Eye (tissue), 1 donor: ENCODE data around the gene ZNF385C.
"Not testable (repeated sequence)": the region's sequence is repeated elsewhere in the genome, so short reads cannot be mapped to it uniquely, and the experiment has no call there.

Source experiments
- DNase-seq: peaks from one replicate; pipeline ENCODE4 v3.0.0-alpha.2; 2015

Gene ZNF385C

DNA sequence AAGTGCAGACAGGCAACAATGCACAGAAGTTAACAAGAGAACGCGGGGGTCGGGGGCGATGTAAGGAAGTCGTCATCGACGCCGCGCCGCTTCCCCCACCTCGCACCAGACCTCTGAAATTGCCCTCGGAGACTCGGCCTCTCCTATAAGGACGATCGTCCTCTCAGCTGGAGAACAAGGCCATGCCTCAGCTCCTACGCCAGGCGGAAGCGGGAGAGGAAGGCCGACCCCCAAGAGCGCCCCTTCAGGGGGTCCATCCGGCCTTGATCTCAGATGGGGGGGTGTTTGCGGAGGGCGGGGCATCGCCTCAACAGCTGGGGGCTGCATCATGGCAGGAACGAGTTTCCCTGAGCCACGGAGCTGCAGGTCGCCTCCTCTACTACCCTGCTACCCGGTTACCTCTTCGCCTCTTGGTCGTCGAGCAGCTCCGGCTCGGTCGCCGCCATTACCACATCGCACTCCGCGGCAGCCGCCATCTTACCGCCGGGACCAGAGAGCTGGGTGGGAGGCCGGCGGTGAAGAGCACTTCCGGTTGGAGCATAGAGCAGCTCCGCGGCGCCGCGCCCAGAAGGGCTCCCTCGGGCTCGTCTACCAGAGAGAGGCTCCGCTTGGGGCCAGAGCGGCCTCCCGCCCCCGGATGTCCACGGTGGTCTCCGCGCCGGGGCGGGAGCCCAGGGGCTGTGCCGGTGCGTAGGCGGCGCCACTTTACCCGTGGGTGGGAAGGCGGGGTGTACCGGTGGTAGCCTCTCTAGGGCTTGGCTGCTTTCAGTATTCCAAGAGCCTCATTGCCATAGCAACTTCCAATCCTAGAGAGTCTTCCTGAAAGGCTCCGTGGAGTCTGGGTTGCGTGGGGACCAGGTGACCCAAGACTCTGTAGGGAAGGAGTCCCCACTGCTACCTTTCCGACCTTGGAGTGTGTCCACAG, 81.1 kb downstream of the ZNF385C start, which contains the start of gene DNAJC7:
Gene DNAJC7 (minus strand): TSS at position 499 of the 925 bp plus-strand sequence. CDS start 23 bp downstream, at position 476.
- peak; percentile 97 for DNase-seq

DNA sequence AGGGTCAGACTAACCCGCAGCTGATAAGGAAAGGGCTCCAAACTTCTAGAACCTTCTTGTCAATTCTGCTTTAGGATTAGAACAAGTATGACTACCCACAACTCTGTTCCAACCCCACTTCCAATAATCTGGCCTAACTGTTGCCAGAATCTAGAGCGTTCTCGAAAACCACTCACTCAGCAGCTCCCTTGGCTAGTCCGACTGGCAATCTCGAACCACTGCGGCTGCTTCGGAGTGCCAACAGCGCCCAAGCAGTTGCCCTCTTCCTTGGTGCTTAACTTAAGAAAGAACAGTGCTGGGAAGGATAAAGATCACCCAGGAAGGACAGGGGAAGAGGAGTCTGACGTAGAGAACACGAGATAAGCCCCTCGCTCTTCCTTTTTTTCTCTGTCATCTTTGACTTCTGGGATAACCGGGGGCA, 81.9 kb downstream of the ZNF385C start:
- no peak for DNase-seq

DNA sequence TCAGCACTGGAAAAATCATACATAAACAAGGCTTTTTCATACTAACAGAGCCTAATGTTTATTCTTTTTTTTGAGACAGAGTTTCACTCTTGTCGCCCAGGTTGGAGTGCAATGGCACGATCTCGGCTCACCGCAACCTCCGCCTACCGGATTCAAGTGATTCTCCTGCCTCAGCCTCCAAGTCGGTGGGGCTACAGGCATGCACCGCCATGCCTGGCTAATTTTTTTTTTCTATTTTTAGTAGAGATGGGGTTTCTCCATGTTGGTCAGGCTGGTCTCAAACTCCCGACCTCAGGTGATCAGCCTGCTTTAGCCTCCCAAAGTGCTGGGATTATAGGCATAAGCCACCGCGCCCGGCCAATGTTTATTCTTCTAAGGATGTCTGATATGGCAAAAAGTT, 84.5 kb downstream of the ZNF385C start:
- DNase-seq: not testable (repeated sequence)

DNA sequence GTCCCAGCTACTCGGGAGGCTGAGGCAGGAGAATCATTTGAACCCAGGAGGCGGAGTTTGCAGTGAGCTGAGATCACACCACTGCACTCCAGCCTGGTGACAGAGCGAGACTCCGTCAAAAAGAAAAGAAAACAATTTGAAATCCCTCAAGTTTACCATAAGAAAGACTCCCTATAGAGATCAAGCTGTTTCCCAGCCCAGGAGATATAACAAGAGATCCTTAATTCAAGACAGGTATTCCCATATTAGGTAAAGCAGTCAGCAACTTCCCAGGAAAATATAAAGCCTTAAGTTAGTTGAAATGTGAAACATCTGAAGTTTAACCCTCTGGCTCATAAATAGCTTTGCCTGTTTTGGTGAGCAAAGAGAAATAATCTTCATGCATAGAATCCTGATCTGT, 85.9 kb downstream of the ZNF385C start:
- not testable (repeated sequence) for DNase-seq

DNA sequence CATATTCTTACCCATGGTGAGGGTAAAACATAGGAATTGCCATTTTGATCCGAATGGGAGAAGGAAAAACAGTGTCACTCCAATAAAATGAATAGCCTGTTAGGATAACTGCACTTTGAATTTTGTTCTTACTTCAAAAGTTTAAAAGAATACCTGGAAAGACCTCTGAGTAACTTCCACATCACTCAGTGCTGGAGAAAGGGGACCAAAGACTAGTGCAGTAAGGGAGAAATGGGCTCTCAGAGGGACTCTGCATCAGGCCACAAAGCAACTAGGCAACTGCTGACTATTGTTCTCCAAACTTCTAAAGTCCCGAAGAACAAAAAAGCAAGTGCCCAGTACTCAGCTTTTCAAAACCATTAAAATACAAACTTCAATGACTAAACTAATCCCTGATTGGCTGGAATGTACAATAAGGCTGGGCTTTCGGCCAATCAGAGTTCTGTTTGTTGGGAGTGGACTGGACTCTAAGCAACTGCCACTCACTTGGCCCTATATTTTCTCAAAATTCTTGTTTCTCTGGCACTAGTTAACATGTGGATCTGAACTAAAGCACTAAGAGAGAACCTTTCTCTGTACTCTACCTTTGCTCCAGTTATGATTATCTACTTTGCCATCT, 87.3 kb downstream of the ZNF385C start:
- no peak for DNase-seq

DNA sequence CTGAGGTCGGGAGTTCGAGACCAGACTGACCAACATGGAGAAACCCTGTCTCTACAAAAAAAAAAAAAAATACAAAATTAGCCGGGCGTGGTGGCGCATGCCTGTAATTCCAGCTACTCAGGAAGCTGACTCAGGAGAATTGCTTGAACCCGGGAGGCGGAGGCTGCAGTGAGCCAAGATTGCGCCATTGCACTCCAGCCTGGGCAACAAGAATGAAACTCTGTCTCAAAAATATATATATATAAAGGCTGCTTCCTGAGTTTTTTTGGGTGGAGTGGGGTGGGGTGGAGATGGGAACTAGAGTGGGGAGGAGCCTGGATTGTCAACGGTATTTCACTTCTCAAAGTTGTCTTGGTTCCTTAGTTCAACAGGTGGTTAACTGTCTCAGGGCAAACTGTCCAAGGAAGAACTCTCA, 88.0 kb downstream of the ZNF385C start:
- DNase-seq: not testable (repeated sequence)

DNA sequence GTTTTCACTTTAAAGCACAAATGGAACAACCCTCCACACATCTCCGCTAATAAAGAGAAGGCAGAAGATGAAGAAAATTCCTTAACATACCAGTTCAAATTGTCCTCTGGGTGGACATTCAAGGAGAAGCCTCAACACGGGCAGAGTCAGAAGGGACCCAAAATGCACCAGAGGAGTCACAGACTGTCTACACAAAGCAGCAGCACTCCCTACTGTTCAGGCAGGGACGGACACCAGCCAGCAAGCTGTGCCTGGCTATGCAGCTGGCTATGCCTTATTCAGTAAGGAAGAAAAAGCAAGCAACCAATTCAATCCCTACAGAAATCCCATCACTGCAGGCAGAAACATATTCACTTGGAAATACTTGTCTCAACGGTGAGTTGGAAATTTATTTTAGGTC, 89.1 kb downstream of the ZNF385C start:
- no peak for DNase-seq

DNA sequence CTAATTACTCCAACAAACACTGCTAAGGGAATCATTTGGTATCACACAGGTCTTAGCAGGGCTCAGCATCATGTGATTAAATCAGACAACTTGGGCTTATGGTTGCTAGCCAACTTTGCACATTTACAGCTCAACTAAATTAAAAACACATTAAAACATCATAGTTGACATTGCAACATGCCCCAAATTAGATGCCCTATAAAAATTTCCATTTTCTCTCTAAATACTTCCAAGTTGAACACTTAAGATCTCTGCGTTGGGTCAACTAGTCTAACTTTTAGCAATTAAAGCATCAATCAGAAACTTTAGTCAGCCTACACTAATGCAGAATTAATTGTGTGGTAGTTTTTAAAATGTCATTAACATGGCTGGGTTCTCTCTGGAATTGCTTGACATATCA, 93.1 kb downstream of the ZNF385C start:
- DNase-seq: no peak

DNA sequence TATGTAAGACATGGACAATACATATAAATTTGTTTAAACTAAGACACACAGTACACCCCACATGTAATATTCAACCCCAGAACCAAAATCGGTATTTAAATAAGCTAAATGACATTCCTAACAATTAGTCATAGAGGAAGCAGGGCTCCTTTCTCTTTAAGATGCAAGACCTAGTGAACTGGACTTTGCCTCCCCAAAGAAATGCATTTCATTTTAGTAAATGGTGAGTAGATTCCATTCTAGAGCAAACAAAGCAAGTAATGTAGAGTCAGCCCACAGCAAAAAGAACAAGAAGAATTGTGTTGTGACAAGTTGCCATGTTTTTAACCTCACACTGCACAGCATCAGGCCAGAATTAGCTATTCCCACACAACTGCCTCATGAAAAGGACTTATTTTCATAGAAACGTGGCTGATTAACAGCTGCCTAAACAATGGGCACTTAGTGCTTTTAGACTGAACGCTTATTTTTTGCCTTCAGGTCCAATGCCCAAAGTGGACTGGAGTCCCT, 95.4 kb downstream of the ZNF385C start:
- no peak for DNase-seq

DNA sequence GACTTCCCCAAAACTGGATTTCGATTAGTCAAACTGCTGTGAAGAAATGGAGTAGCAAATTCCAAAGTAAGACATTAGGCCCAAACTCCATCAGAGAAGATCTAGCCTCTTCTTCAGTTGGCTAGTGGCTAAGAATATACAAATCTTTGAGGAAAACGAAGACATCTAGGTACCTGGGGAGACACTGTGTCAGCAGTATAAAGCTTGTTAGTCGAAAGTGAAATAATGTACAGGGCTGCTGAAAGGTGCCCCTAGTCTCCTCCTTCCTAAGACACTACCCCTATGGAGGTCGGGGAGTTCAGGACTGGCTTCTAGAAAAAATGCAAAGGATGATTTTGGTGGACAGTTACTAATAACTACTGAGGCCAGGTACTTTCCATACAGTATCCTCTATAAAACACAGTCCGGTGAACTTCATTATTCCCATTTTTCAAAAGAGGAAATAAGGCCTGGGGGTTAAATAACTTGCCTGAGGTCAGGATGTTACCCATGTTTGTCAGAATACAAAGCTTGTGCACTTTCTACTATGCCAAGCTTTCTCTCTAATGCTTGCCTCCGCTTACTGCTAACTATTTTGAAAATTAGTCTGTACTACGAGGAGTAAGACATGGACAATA, 96.0 kb downstream of the ZNF385C start:
- DNase-seq: no peak

DNA sequence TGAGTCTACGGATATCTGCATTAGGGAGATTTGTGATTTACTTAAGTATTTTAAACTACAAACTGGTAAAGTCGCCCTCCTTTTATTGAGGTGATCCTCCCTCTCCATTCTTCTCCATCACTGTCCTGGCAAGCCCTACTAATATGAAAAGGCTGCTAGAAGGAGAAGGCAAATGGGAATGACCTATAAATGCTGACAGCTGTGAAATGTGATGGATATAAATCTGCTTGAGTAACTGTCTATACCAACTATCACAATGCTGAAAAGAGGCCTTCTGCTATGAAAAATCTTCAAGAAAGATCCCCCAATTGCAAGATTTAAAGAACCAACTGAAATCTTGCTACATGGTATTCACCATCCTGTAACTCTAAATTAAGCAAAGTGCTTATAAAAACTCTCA, 96.5 kb downstream of the ZNF385C start:
- no peak for DNase-seq

DNA sequence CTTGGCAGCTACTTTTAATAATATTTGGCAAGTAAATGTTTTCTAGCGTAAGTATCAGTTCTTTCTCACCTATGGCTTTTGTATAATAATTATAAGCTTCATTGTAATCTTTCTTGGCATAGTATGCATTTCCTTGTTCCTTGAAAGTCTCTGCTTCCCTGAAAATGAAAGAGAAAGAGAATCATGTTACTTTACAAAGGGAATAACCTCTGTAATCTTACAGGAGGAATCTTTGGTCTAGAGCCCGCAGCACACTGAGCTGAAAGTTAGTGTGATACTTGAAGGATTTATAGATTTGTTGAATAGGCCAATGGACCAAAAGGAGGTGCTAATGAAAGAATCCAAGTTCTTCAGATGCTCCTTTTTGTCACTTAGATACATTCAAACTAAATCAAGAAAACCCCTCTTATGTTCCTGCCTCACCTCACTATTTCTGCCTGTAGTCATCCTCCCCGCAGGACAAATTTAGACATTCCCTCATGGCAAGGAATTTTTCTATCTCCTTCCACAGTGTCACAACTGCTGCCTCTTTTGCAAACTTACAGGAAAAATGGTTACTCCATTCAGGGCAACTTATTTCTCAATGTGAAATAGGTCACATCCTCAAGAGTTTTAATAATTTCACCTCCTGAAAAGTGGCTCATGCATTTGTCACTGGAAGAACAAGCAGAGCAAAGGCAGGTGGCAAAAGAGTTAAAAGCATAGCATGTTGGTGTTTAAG, 97.7 kb downstream of the ZNF385C start:
- no peak for DNase-seq

DNA sequence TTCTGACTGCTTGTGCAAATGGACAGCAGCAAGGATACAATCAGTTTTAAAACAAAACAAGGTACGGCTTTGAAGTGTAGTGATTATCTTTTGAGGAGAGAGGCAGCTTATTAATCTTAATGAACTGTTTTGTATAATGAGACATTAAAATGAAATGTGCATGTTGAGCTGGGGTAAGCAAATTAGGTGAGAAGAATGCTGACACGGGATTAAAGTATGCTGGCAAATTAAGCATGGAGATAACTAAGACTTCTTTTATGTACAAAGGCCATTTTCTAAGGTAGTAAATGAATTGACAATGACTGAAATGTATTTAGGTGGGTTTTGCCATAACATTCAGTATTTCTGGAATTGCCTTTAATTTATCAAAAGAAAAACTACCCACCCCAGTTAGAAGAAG, 99.8 kb downstream of the ZNF385C start:
- DNase-seq: no peak

DNA sequence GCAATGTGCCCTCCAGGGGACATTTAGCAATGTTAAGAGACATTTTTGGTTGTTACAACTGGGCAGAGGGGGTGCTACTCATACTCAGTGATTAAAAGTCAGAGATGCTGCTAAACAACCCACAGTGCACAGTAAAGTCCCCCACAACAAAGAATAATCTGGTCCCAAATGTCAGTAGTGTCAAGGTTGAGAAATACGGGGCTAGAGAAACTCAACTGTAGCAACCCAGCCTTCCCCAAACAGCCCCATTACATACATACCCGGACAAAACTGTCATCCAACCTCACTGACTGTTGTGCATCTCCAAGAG, 101.5 kb downstream of the ZNF385C start:
- DNase-seq: no peak

DNA sequence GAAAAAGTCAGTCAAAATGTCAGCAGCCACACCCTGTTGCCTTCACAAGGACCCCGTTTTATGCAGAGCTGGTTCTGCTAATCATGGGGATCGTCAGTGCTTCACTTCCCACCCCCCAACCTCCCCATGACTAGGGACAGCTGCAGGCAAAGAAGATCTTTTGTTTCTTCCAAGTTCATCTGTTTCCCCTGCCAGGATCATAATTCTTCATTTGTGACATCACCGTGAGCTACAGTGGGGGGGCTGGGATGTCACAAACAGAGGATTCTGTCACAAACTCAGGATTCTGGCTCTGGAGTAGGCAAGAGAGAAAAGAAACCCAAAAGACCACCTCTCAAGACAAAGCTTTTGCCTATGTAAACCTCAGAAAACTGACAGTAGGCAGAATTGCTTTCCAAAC, 105.7 kb downstream of the ZNF385C start:
- DNase-seq: peak; percentile 25

DNA sequence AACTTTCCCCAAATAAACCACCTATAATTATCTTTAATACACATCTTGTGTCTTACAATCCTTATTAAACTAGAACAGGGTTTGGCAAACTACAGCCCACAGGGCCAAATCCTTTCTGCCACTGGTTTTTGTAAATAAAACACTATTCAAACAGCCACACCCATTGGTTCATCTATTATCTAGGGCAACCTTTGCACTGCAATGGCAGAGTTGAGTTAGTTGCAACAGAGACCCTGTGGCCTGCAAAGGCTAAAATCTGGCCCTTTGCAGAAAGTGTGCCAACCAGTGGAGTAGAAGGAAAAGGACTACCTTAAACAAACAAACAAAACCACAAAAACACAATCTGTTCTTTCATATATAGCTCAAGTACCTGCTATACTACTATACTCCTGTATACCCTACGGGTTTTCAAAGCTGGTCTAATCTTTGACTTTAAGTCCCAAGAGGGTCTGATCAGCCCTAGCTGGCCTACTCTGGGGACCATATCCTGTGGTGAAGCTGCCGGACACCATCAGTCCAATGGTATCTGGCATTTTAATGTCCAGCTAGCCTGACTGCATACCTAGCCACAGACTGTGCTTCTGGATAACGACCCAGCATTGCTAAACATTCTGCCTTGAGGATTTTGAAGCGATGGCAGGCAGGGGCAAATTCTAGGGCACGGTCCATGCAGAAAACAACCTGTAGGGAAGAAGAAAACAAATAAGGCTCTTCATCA, 108.4 kb downstream of the ZNF385C start:
- DNase-seq: no peak

DNA sequence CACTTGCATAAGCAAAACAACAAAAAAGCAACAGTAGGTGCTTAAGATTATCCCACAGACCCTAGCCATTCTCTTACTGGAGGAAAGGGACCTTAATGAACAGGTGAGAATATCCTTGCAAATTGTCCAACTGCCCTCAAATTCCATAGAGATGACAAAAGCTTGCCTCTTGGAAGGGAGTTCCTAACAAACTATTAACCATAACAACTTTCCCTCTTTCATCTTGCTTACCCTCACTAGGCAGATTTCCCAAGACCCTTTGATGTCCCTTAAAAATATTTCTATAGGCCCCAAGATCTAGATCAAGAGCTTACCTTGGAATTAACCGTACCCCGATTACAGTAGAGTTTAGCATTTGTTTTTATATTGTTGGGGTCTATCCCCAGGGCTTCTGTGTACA, 109.9 kb downstream of the ZNF385C start:
- no peak for DNase-seq

DNA sequence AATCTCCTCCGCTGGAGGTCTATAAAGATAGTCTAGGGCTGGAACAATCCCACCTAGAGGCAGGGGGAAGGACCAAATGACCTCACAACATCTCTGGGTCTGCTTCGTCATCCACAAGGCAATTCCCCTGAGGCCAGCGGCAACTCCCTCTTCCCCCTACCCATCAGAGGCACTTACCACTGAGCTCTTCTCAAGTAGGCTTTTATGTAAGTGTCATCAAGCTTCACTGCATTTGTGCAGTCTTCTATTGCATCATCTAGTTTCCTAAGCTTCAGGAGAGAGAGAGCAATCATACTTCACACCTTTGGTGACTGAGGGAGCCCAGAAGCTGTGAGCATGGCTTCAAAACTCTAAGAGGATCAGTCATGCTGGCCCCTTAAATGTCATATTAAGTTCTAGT, 110.6 kb downstream of the ZNF385C start:
- DNase-seq: no peak

DNA sequence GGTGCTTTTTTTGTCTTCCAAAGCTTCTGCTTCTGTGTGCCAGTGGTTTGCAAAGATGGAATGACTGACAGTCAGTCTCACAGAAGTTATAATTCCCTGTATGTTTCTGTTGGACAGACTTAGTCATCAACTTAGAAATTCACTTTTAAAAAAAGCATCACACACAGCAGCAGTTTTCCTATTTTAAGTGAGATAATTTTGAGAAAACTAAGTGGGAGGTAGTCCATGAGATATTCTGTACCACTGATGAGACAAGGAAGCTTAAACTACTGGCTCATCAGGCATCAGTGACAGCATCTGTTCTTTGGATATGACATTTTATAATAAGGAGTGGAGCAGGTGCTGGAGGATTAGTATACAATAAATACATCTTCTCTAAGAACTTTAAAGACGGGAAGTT, 111.6 kb downstream of the ZNF385C start:
- no peak for DNase-seq

DNA sequence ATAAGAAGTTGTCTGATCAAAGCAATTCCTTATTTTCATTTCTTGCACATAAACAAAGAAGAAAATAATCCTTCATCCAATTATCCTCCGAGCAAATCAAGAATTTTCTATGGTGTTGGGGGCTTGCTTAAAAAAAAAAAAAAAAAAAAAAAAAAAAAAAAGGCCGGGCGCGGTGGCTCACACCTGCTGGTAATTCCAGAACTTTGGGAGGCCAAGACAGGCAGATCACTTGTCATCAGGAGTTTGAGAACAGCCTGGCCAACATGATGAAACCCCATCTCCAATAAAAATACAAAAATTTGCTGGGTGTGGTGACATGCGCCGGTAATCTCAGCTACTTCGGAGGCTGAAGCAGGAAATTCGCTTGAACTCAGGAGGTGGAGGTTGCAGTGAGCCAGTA, 112.4 kb downstream of the ZNF385C start:
- DNase-seq: no peak

DNA sequence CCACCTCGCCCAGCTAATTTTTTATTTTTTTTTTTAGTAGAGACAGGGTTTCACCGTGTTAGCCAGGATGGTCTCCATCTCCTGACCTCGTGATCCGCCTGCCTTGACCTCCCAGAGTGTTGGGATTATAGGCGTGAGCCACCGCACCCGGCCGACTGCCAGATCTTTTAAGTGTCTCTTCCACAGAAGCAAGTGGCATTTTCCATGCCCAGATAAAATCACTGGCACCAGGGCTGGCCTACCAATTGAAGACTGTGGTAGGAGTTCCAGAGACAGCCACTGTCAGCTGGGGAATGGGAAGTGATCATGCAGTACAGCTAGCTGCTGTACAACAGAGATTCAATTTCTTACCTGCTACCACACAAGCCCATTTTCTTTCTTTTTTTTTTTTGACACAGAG, 113.8 kb downstream of the ZNF385C start:
- no peak for DNase-seq

DNA sequence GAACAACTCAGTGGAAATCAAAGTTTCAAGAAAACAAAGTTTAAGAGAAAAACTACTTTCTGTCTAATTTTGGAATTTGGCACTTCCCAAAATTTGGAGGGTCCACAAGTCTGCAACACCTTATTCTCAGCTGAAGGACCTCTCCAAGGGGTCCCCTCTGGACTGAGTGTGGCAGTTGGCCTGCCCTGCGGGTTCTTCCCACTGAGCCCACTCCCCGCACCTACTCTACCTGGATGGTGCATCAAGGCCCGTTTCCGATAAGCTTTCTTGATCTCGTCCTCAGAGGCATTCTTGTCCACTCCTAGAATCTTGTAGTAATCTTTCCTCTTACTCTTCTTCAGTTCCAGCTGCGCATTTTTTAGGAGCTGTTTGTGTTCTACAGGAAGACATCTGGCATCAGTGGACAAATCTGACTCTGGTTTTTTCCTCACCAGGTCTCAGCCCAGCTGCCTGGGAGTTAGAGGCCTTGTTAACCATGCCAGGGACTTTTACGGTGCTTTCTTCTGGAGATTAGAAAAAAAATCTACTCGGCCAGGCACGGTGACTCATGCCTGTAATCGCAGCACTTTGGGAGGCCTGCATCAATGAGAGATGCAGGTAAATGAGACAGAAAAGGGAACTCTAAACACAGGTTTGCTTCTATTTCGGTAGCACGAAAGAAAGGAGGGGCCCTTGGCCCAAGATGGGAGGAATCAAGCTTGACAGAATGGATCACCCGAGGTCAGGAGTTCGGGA, 116.1 kb downstream of the ZNF385C start:
- no peak for DNase-seq
